GM18499 (cell line): ENCODE data around the gene CST6.

Source experiments
- ATAC-seq: cut with Tn5 transposase; IDR thresholded peaks from one replicate; pipeline ENCODE4 v1.9.1; 2021; ENCODE audit warnings: moderate number of reproducible peaks; ENCODE audit not compliant: insufficient read depth, unreplicated experiment

CST6 gene

GRCh38 chr11:66011785-66012303 lies at the start of gene CST6:
Gene CST6 (plus strand): TSS chr11:66012008. CDS start chr11:66012045, 37 bp downstream.
- ATAC-seq, result no peak

GRCh38 chr11:65962141-65962564 lies 49.7 kb upstream of the CST6 start:
- no peak for ATAC-seq

GRCh38 chr11:65964906-65965305 lies 46.9 kb upstream of the CST6 start:
- ATAC-seq, result no peak

GRCh38 chr11:65965986-65966762 lies 45.6 kb upstream of the CST6 start:
- no peak for ATAC-seq

GRCh38 chr11:65967329-65967934 lies 44.4 kb upstream of the CST6 start:
- ATAC-seq, result no peak

- ATAC-seq, result no peak
Measured at GRCh38 chr11:65968600-65969482, 43.0 kb upstream of the CST6 start.

GRCh38 chr11:65972116-65972515 lies 39.7 kb upstream of the CST6 start:
- no peak for ATAC-seq

GRCh38 chr11:65973439-65974110 lies 38.2 kb upstream of the CST6 start:
- ATAC-seq, result no peak

- ATAC-seq, result no peak
Measured at GRCh38 chr11:65975771-65976170, 36.0 kb upstream of the CST6 start.

- ATAC-seq, result no peak
Measured at GRCh38 chr11:65976216-65977176, 35.3 kb upstream of the CST6 start.

- no peak for ATAC-seq
Measured at GRCh38 chr11:65977621-65978390, 34.0 kb upstream of the CST6 start.

- no peak for ATAC-seq
Measured at GRCh38 chr11:65978391-65979238, 33.2 kb upstream of the CST6 start.

GRCh38 chr11:65979261-65979759 lies 32.5 kb upstream of the CST6 start:
- ATAC-seq, result no peak

GRCh38 chr11:65981101-65981740 lies 30.6 kb upstream of the CST6 start:
- ATAC-seq, result no peak

GRCh38 chr11:65981972-65982823 lies 29.6 kb upstream of the CST6 start:
- no peak for ATAC-seq
